ENCODE data around the gene TMEM139.

TMEM139 gene

GRCh38 chr7:143304938-143305337, 20.2 kb downstream of the TMEM139 start:
- TF ChIP-seq CTCF (IDR thresholded peaks at IDR 0.05; ENCODE audit: low read depth, low read length) = no peak
- DNase-seq (ENCODE audit: low read depth in 2 of 2) = no peak
- H3K4me3 ChIP-seq (replicated peaks in 1 of 2; ENCODE audit: low read depth in 2 of 2, low read length in 2 of 2) = no peak overlapping the region

GRCh38 chr7:143305423-143306070, 20.8 kb downstream of the TMEM139 start:
- H3K4me3 ChIP-seq (replicated peaks in 1 of 2; ENCODE audit: low read depth in 2 of 2, low read length in 2 of 2) = no peak overlapping the region
- DNase-seq (ENCODE audit: low read depth in 2 of 2) = peak; percentile 66 to 72
- TF ChIP-seq CTCF (IDR thresholded peaks at IDR 0.05; ENCODE audit: low read depth, low read length) = peak; percentile 89

- no peak for DNase-seq (ENCODE audit: low read depth in 2 of 2)
- no peak overlapping the region for H3K4me3 ChIP-seq (replicated peaks in 1 of 2; ENCODE audit: low read depth in 2 of 2, low read length in 2 of 2)
- TF ChIP-seq CTCF (IDR thresholded peaks at IDR 0.05; ENCODE audit: low read depth, low read length) = no peak
These were observed 23.9 kb downstream of the TMEM139 start for GRCh38 chr7:143308632-143309031.

DNA sequence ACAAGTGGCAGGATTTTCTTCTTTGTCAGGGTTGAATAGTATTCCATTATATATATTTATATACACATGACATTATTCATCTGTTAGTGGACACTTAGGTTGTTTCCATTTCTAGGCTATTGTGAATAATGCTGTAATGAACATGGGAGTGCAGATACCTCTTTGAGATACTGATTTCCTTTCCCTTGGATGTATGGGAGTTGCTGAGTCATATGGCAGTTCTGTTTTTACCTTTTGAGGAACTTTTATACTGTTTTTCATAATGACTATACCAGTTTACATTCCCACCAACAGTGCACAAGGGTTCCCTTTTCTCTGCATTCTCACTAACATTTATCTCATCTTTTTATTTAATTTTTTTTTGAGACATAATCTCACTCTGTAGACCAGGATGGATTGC, 29.4 kb downstream of the TMEM139 start:
- TF ChIP-seq CTCF (IDR thresholded peaks at IDR 0.05; ENCODE audit: low read depth, low read length) = no peak
- H3K4me3 ChIP-seq (replicated peaks in 1 of 2; ENCODE audit: low read depth in 2 of 2, low read length in 2 of 2) = no peak overlapping the region
- no peak for DNase-seq (ENCODE audit: low read depth in 2 of 2)

GRCh38 chr7:143315776-143316175, 31.0 kb downstream of the TMEM139 start, which contains the start of gene CLCN1:
Gene CLCN1 (plus strand): TSS chr7:143316111. CDS start chr7:143316213, 102 bp downstream.
- no peak for DNase-seq (ENCODE audit: low read depth in 2 of 2)
- no peak within 1 kb of the TSS for H3K4me3 ChIP-seq (replicated peaks in 1 of 2; ENCODE audit: low read depth in 2 of 2, low read length in 2 of 2)

GRCh38 chr7:143316492-143316891, 31.7 kb downstream of the TMEM139 start:
- TF ChIP-seq CTCF (IDR thresholded peaks at IDR 0.05; ENCODE audit: low read depth, low read length) = no peak
- DNase-seq (ENCODE audit: low read depth in 2 of 2) = no peak
- no peak overlapping the region for H3K4me3 ChIP-seq (replicated peaks in 1 of 2; ENCODE audit: low read depth in 2 of 2, low read length in 2 of 2)

More at GRCh38 chr7:143315776-143316175, 31.0 kb downstream of the TMEM139 start, which contains the start of gene CLCN1:
- TF ChIP-seq CTCF (IDR thresholded peaks at IDR 0.05; ENCODE audit: low read depth, low read length) = no peak

- H3K4me3 ChIP-seq (replicated peaks in 1 of 2; ENCODE audit: low read depth in 2 of 2, low read length in 2 of 2) = no peak overlapping the region
- no peak for TF ChIP-seq CTCF (IDR thresholded peaks at IDR 0.05; ENCODE audit: low read depth, low read length)
- peak; percentile 59 to 75 for DNase-seq (ENCODE audit: low read depth in 2 of 2)
These were observed 33.9 kb downstream of the TMEM139 start for GRCh38 chr7:143318661-143319060.

All from cardiac fibroblast (primary cell).